PC-3 (cell line): ENCODE data around the gene PMFBP1. TPM values are rescaled to one million over a fixed set of nuclear protein-coding genes. Genes with fewer than 3 reads are reported as not detected.
A peak's percentile ranks its signal among the peaks of the same experiment; 100 is the strongest.

ENCODE experiments used
- ATAC-seq: fragments of 200-7000 bp; cut with Tn5 transposase; 2 replicates; pipeline ENCODE4 v1.9.1; 2020; ENCODE audit warnings: mild to moderate bottlenecking, moderate library complexity
- BruUV-seq: library from RNA; stranded (reverse); fragments of 400-500 nt; replicated peaks from 2 replicates; lab custom pipeline; 2021; lab: Mats Ljungman, UMichigan
- CTCF ChIA-PET: fragments of 300-600 bp; sonication (Branson Sonifier 250); formaldehyde crosslinking; loops from one replicate; lab custom pipeline; 2022; ENCODE audit warnings: antibody characterized with exemption; lab: Charles Lee
- POLR2A ChIA-PET: fragments of 300-600 bp; sonication (Branson Sonifier 250); formaldehyde crosslinking; loops from one replicate; lab custom pipeline; 2022; ENCODE audit warnings: antibody characterized with exemption; ENCODE audit not compliant: unreplicated experiment; lab: Charles Lee
- DNase-seq: peaks from one replicate; pipeline ENCODE4 v3.0.0-alpha.2; 2015
- H2AFZ ChIP-seq: fragments of 300-600 bp; sonication (generic); 2 replicates; pipeline ENCODE4 v1.6.0; 2016; ENCODE audit warnings: antibody characterized with exemption, low read length
- H3F3A ChIP-seq: fragments of 300-600 bp; sonication (generic); one replicate; pipeline ENCODE4 v1.6.0; 2017; ENCODE audit warnings: antibody characterized with exemption, low read length, control low read depth, mild to moderate bottlenecking; ENCODE audit not compliant: unreplicated experiment
- H3K27ac ChIP-seq: fragments of 300-600 bp; sonication (generic); 2 replicates; pipeline ENCODE4 v1.5.1; 2016; ENCODE audit warnings: mild to moderate bottlenecking, low read length
- H3K27me3 ChIP-seq: fragments of 300-600 bp; sonication (generic); 2 replicates; pipeline ENCODE4 v1.6.1; 2016; ENCODE audit warnings: low read length, mixed read lengths
- H3K36me3 ChIP-seq: fragments of 300-600 bp; sonication (generic); 2 replicates; pipeline ENCODE4 v1.6.1; 2016; ENCODE audit warnings: low read depth, mixed run types, low read length, mixed read lengths
- H3K4me1 ChIP-seq: fragments of 300-600 bp; sonication (generic); 2 replicates; pipeline ENCODE4 v1.5.1; 2016; ENCODE audit warnings: low read length; ENCODE audit not compliant: insufficient read depth
- H3K4me2 ChIP-seq: fragments of 300-600 bp; sonication (generic); 2 replicates; pipeline ENCODE4 v1.6.0; 2016; ENCODE audit warnings: low read length
- H3K4me3 ChIP-seq: fragments of 300-600 bp; sonication (generic); 2 replicates; pipeline ENCODE4 v1.5.1; 2016; ENCODE audit warnings: mild to moderate bottlenecking, low read length, mixed read lengths
- H3K79me2 ChIP-seq: fragments of 300-600 bp; sonication (generic); 2 replicates; pipeline ENCODE4 v1.6.1; 2017; ENCODE audit warnings: low read length, mixed read lengths
- H3K9ac ChIP-seq: fragments of 300-600 bp; sonication (generic); 2 replicates; pipeline ENCODE4 v1.6.0; 2016; ENCODE audit warnings: mild to moderate bottlenecking, low read length
- H3K9me2 ChIP-seq: fragments of 300-600 bp; sonication (generic); replicated peaks from 2 replicates; pipeline ENCODE4 v1.6.1; 2016; ENCODE audit warnings: mixed run types, low read length, mixed read lengths
- H3K9me3 ChIP-seq: fragments of 300-600 bp; sonication (generic); 2 replicates; pipeline ENCODE4 v1.6.1; 2016; ENCODE audit warnings: low read length, mixed read lengths
- H4K20me1 ChIP-seq: fragments of 300-600 bp; sonication (generic); 2 replicates; pipeline ENCODE4 v1.6.1; 2016; ENCODE audit warnings: low read length, mixed read lengths
- EZH2 ChIP-seq: fragments of 300-600 bp; sonication (generic); IDR thresholded peaks from one replicate; pipeline ENCODE4 v1.6.1; 2017; ENCODE audit warnings: antibody characterized with exemption, mild to moderate bottlenecking, low read length; ENCODE audit not compliant: unreplicated experiment
- EZH2phosphoT487 ChIP-seq: fragments of 300-600 bp; sonication (generic); IDR thresholded peaks from 2 replicates; pipeline ENCODE4 v1.6.1; 2018; ENCODE audit warnings: mild to moderate bottlenecking, antibody characterized with exemption, low read length, borderline replicate concordance
- intact Hi-C: fragments of 100-400 bp; cut with micrococcal nuclease; formaldehyde crosslinking; loops from 2 replicates; pipeline ENCODE4 v1.9.0; 2023
- total RNA-seq: library from RNA; depleted of rRNA; stranded (reverse); fragments of >200 nt; gene quantifications from 2 replicates; pipeline ENCODE4 v1.2.3, GENCODE V29; 2014
- TF ChIP-seq, protein P1 (sequence below): fragments of 300-600 bp; sonication (generic); conservative IDR thresholded peaks from 2 replicates; pipeline ENCODE4 v1.5.1; 2017; ENCODE audit warnings: antibody characterized with exemption, low read depth, mild to moderate bottlenecking, low read length

Gene PMFBP1
- total RNA-seq, 1 experiment from 2014 or later: 1.2 TPM

DNA sequence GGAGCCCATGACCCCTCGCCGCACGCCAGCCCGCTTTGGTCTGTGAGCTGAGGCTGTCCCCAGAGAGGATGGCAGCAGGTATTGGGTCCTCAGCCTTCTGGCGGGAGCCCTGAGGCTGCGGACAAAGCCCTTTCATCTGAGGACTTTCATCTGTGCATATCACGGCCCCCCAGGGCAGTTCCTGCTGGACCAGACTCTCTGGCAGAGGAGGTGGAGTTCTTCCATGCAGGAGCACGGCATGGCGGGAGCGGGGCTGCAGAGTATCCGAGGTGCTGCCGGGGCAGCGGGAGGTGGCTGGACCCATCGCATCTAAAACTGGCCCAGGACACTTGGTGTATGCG, 59.5 kb downstream of the PMFBP1 start:
- ATAC-seq (no peak), DNase-seq (no peak)
- intact Hi-C loops: no loop called here
- ChIA-PET CTCF (no interaction called here), POLR2A (no interaction called here)
- Histone ChIP-seq H2AFZ (no peak overlapping the region), H3K9me2 (no peaks in the 10 kb centered on the region), H3K79me2 (no peaks in the 10 kb centered on the region), H3K9me3 (no peaks in the 10 kb centered on the region), H3K4me1 (no peaks in the 10 kb centered on the region), H3K36me3 (peaks cover 4% of the 10 kb centered on the region; the same call in 1 of the 2 replicates), H3K27ac (no peak overlapping the region), H3K27me3 (no peaks in the 10 kb centered on the region), H3K4me2 (no peak overlapping the region), H4K20me1 (no peaks in the 10 kb centered on the region), H3K4me3 (no peak overlapping the region), H3K9ac (no peak overlapping the region), H3F3A (no peaks in the 10 kb centered on the region)
- TSS peak; percentile 29 for BruUV-seq
- TF ChIP-seq, protein P1, sequence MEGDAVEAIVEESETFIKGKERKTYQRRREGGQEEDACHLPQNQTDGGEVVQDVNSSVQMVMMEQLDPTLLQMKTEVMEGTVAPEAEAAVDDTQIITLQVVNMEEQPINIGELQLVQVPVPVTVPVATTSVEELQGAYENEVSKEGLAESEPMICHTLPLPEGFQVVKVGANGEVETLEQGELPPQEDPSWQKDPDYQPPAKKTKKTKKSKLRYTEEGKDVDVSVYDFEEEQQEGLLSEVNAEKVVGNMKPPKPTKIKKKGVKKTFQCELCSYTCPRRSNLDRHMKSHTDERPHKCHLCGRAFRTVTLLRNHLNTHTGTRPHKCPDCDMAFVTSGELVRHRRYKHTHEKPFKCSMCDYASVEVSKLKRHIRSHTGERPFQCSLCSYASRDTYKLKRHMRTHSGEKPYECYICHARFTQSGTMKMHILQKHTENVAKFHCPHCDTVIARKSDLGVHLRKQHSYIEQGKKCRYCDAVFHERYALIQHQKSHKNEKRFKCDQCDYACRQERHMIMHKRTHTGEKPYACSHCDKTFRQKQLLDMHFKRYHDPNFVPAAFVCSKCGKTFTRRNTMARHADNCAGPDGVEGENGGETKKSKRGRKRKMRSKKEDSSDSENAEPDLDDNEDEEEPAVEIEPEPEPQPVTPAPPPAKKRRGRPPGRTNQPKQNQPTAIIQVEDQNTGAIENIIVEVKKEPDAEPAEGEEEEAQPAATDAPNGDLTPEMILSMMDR: no peak
- TF ChIP-seq EZH2phosphoT487: no peak
- TF ChIP-seq EZH2: no peak

DNA sequence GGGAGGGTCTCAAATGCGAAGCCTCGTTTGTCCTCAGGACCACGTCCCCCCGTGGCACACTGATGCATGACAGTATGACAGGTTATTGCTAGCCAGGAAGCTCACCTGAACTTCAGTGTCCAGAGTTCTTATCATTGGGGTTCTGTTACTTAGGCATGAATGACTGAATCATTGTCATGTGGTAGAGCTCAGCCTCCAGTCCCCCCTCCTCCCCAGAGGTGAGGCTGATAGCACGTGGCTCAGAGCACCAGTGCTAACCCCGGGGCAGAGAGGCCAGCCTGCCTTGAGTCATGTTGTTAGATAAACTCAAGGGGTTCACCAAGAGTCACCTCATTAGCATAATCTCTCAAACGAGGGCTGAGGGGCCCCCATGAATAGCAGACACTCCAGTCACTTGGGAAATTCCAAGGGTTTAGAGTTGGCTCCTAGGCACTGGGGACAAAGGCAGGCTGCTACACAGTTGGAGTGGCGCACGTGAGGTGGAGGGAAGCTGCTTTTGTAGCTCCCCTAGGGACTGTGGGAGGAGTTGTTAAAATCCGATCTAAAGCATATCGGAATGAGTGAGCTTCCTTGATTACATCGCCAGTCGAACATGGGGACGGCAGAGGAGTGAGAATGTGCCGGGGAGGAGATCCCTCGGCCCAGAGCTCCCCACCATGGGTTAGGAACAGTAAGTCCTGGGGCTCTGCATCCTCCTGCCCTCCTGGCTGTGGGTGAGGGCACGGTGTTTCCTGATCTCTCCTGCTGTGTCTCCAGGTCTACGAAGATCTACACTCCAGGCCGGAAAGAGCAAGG, 60.1 kb downstream of the PMFBP1 start:
- Histone ChIP-seq H3F3A (no peaks in the 10 kb centered on the region), H3K27ac (no peak overlapping the region), H3K27me3 (no peaks in the 10 kb centered on the region), H3K4me1 (no peaks in the 10 kb centered on the region), H3K9me3 (no peaks in the 10 kb centered on the region), H3K4me2 (no peak overlapping the region), H3K79me2 (no peaks in the 10 kb centered on the region), H3K36me3 (peaks cover 4% of the 10 kb centered on the region; the same call in 1 of the 2 replicates), H4K20me1 (no peaks in the 10 kb centered on the region), H2AFZ (no peak overlapping the region), H3K9ac (no peak overlapping the region), H3K9me2 (no peaks in the 10 kb centered on the region), H3K4me3 (no peak overlapping the region)
- POLR2A ChIA-PET: no interaction called here
- ATAC-seq (no peak), DNase-seq (no peak)
- intact Hi-C loops: no loop called here
- no peak for TF ChIP-seq EZH2
- TF ChIP-seq, protein P1: no peak
- TF ChIP-seq EZH2phosphoT487: no peak
- BruUV-seq: no TSS peak
- CTCF ChIA-PET: no interaction called here
